Astrocyte of the cerebellum (primary cell): ENCODE measurements around the gene MFSD6.

ENCODE experiments used
- DNase-seq: peaks from one replicate; pipeline ENCODE4 v3.0.0-alpha.2; 2011; ENCODE audit warnings: low read depth
- H3K4me3 ChIP-seq: 2 replicates; pipeline ENCODE4 v1.5.1; 2011; ENCODE audit warnings: mild to moderate bottlenecking, low read depth, low read length, moderate library complexity
- in situ Hi-C: cut with HindIII; loops from 2 replicates; pipeline ENCODE4 v1.10.0; 2017; ENCODE audit warnings: low sequenced_read_pairs
- TF ChIP-seq, protein P1 (sequence below): IDR thresholded peaks from 2 replicates; pipeline ENCODE4 v1.5.1; 2012; ENCODE audit warnings: low read length, low read depth, moderate library complexity, mild to moderate bottlenecking; ENCODE audit errors: missing control alignments

Gene MFSD6

DNA sequence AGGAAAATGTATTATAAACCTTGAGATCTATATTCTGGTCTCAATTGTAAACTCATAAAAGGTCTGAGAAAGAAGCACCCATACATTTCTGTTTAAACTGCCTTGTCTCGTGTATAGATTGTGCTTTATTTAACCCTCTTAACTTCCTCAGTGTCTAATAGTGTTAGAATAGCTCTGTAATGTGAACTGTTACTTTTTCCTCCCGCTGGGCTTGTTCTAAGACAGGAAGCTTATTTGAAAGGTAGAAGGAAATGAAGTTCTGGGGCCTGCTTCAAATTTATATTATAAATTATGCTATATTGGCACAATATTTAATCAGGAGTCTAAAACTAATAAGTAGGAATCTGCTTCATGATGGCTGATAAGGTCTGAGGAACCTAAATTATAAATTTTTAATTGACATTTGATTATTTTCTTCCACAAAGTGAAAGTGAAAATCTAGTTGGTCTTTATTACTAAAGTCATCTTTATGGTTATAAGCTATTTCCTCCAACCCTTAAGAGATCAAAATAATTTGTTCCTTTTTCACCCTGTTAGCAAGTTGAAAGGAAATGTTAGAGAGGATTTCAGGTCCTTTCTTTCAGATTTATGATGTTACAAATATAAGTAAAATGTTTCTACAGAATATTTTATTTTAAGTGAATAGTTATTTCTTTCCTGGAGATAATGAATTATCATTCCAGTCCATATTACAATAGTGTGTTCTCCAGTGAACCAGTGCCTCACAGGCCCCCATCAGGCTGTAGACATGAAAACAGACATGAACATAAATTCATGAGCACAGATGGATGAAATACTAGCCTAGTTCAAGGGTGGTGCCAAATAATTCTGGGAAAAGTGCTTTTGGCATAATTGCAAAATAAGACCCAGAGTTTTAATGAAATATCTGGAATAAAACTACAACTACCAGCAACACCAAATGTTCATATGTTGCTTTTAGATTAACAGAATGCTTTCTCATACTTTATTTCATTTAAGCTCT lies 7.9 kb downstream of the MFSD6 start:
- in situ Hi-C loops: no loop called here
- no peak for DNase-seq
- no peak overlapping the region for H3K4me3 ChIP-seq
- TF ChIP-seq, protein P1, sequence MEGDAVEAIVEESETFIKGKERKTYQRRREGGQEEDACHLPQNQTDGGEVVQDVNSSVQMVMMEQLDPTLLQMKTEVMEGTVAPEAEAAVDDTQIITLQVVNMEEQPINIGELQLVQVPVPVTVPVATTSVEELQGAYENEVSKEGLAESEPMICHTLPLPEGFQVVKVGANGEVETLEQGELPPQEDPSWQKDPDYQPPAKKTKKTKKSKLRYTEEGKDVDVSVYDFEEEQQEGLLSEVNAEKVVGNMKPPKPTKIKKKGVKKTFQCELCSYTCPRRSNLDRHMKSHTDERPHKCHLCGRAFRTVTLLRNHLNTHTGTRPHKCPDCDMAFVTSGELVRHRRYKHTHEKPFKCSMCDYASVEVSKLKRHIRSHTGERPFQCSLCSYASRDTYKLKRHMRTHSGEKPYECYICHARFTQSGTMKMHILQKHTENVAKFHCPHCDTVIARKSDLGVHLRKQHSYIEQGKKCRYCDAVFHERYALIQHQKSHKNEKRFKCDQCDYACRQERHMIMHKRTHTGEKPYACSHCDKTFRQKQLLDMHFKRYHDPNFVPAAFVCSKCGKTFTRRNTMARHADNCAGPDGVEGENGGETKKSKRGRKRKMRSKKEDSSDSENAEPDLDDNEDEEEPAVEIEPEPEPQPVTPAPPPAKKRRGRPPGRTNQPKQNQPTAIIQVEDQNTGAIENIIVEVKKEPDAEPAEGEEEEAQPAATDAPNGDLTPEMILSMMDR: no peak

DNA sequence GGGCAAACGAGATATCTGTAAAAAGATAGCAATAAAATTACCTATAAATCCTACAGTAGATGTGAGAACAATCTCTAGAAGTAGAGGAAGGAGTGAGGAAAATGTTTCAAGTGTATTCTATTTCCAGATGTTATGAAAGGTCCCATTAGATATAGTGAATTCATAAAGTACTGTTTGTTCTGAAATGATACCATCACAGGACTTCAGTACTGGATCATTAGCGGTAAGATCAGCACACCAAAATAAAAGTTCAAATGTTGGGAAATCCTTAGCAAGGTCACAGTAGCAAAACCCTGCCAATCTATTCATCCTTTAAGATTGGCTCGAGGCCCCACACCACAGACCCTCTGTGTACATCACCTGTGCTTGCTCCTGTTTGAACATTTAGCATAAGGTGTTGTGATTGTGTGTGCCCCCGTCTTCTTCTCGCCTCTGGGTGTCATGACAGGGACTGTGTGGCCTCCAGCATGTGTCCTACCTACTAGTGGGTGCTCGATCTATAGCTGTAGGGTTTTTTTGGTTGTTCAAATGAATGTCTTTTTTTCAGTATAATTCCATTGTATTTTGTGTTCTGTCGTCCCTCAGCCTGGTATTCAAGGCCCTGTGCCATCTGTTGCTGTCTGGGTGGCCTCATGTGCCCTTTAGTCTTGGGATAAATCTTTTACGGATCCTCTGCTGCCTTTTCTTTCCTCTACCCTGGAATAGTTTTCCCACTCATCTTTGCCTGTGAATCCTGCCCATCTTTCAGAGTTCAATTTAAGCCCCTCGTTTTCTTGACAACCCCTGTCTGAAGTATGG lies 9.1 kb downstream of the MFSD6 start:
- DNase-seq: no peak
- TF ChIP-seq, protein P1: no peak
- in situ Hi-C loops: no loop called here
- no peak overlapping the region for H3K4me3 ChIP-seq

DNA sequence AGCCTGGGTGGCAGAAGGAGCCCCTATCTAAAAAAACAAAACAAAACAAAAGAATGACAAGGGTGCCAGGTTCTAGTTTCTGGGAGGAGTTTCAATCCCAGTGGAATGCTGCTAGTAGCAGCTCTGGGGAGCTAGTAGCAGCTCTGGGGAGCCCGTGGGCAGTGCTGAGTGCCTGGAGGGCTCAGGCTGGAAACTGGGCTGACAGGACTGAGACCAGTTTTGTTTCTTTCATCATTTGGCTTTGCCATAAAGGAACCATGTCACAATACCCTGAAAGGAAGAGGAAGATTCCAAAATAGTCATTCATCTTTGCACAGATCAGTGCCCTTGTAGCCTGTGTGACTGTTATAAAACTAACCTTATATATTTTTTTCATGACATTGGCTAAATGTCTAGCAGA lies 10.6 kb downstream of the MFSD6 start:
- in situ Hi-C loops: no loop called here
- no peak for DNase-seq

DNA sequence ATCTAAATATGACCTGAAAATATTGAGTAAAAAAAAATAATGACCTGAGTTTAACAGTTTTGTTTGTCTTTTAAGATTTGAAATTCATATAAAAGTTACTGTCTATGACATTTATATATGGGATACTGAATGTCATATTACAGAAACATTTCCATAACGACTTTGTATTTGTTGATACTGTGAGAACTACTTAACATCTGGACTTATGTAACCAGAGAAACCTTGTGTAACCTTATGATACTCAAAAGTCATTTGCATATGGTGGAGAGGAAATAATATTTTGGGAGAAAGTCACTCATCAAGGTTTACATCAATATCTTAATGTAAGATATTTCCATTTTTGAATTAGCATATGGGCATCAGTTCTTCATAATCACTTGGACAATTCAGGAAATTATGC lies 12.6 kb downstream of the MFSD6 start:
- TF ChIP-seq, protein P1: no peak
- DNase-seq: no peak
- in situ Hi-C loops: no loop called here
- no peak overlapping the region for H3K4me3 ChIP-seq

More for the DNA sequence above, 10.6 kb downstream of the MFSD6 start:
- no peak overlapping the region for H3K4me3 ChIP-seq
- TF ChIP-seq, protein P1: no peak

DNA sequence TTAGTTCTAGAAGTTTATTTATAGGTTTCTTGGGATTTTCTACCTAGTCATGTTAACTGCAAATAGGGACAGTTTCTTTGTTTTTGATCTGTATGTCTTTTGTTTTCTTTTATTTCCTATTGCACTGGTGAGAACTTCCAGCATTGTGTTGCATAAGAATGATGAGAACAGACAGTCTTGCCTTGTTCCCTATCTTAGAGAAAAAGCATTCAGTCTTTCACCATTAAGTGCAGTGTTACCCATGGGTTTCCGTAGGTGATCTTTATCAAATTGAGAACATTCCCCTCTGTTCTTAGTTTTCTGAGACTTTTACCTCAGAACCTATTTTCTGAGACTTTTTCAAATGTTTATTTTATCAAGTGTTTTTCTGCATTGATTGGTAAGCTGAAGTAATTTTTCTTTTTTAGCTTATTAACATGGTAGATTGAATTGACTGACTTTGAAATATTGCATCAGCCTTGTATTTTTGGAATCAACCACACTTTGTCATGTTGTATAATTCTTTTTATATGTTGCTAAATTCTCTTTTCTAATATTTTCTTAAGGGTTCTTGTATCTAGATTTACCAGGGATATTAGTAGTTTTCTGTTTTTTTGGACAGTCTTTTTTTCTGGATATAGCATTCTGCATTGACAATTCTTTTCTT lies 17.2 kb downstream of the MFSD6 start:
- no peak for DNase-seq
- in situ Hi-C loops: no loop called here
- TF ChIP-seq, protein P1: no peak
- no peak overlapping the region for H3K4me3 ChIP-seq
